Mesenteric fat pad (tissue), 1 donor: Measurements from ENCODE around the gene RNF214. TPM values are rescaled to one million over a fixed set of nuclear protein-coding genes. Genes with fewer than 3 reads are reported as not detected.

Source experiments
- DNase-seq: peaks from one replicate; pipeline ENCODE4 v3.0.0-alpha.2; 2020; ENCODE audit warnings: low spot score
- long read RNA-seq: library from polyadenylated mRNA; unstranded; transcript quantifications from one replicate; pipeline ENCODE4 v2.0.0, GENCODE V29; 2020
- total RNA-seq: library from RNA; stranded (reverse); fragmentation: NEBNext Ultra II Directional; extraction: Animal tissue kit (Norgen Biotek cat#: 25700); gene quantifications from one replicate; pipeline ENCODE4 v1.2.1, GENCODE V29; 2021
- donor health status: DM: yes; HTN: yes; CAD: no.

Gene RNF214
- 21.9 TPM for total RNA-seq
- long read RNA-seq, transcript RNF214-201 (15 exons, 2,755 nt): major isoform, 10 of 28 reads
- long read RNA-seq, partial matches to known transcripts: 8 of 28 reads
- long read RNA-seq, other reads (novel, unspliced or antisense): 10 of 28 reads

GRCh38 chr11:117232092-117232878, at the start of gene RNF214:
Gene RNF214, plus strand, starts transcription at chr11:117232671. Its CDS starts 1,602 bp downstream, at chr11:117234273.
- DNase-seq: peak; percentile 92

GRCh38 chr11:117183178-117183577, 49.3 kb upstream of the RNF214 start:
- DNase-seq: peak; percentile 81

- DNase-seq: peak; percentile 64
Measured at GRCh38 chr11:117183724-117184349, 48.6 kb upstream of the RNF214 start.

GRCh38 chr11:117185736-117186430, 46.6 kb upstream of the RNF214 start:
- peak; percentile 62 for DNase-seq

GRCh38 chr11:117186431-117186761, 46.1 kb upstream of the RNF214 start:
- DNase-seq: peak; percentile 81

GRCh38 chr11:117187007-117187406, 45.5 kb upstream of the RNF214 start:
- DNase-seq: peak; percentile 81

- DNase-seq: peak; percentile 62
Measured at GRCh38 chr11:117187428-117187798, 45.1 kb upstream of the RNF214 start.

- peak; percentile 75 for DNase-seq
Measured at GRCh38 chr11:117187799-117188481, 44.5 kb upstream of the RNF214 start.

- DNase-seq: peak; percentile 85
Measured at GRCh38 chr11:117188620-117189081, 43.8 kb upstream of the RNF214 start.

GRCh38 chr11:117189191-117189940, 43.1 kb upstream of the RNF214 start:
- peak; percentile 74 for DNase-seq

- no peak for DNase-seq
Measured at GRCh38 chr11:117189941-117190544, 42.4 kb upstream of the RNF214 start.

GRCh38 chr11:117191680-117192400, 40.6 kb upstream of the RNF214 start:
- no peak for DNase-seq

GRCh38 chr11:117192401-117192875, 40.0 kb upstream of the RNF214 start:
- no peak for DNase-seq

- no peak for DNase-seq
Measured at GRCh38 chr11:117193130-117194020, 39.1 kb upstream of the RNF214 start.

- DNase-seq: no peak
Measured at GRCh38 chr11:117194267-117194666, 38.2 kb upstream of the RNF214 start.

GRCh38 chr11:117195258-117195657, 37.2 kb upstream of the RNF214 start:
- no peak for DNase-seq

- no peak for DNase-seq
Measured at GRCh38 chr11:117195761-117196160, 36.7 kb upstream of the RNF214 start.

- DNase-seq: no peak
Measured at GRCh38 chr11:117197006-117197405, 35.5 kb upstream of the RNF214 start.
